SH-SY5Y (cell line): Measurements from ENCODE around the gene CLIC6.

ENCODE experiments used
- GATA2 ChIP-seq: IDR thresholded peaks from 2 replicates; pipeline ENCODE4 v1.6.1; 2011; ENCODE audit warnings: mild to moderate bottlenecking, low read depth, low read length
- GATA3 ChIP-seq: IDR thresholded peaks from 2 replicates; pipeline ENCODE4 v1.6.1; 2011; ENCODE audit warnings: low read depth, mild to moderate bottlenecking, low read length, moderate library complexity

- TF ChIP-seq GATA2: no peak
- TF ChIP-seq GATA3: no peak
Measured at GRCh38 chr21:34754690-34755647, 86.2 kb downstream of the CLIC6 start.
